IMR-90 (cell line): ENCODE data around the gene SAMSN1. TPM values are rescaled to one million over a fixed set of nuclear protein-coding genes. Genes with fewer than 3 reads are reported as not detected.
"Not testable (repeated sequence)": the region's sequence is repeated elsewhere in the genome, so short reads cannot be mapped to it uniquely, and the experiment has no call there.

Source experiments
- ATAC-seq: fragments of 200-7000 bp; cut with Tn5 transposase; 2 replicates; pipeline ENCODE4 v1.9.1; 2020; ENCODE audit warnings: low read depth, mild to moderate bottlenecking, moderate library complexity
- BruUV-seq: library from RNA; stranded (reverse); fragments of 400-500 nt; replicated peaks from 2 replicates; lab custom pipeline; 2021; lab: Mats Ljungman, UMichigan
- CTCF ChIA-PET: fragments of 300-600 bp; formaldehyde crosslinking; extraction: SDS; loops from one replicate; lab custom pipeline; 2021; ENCODE audit warnings: antibody characterized with exemption; lab: Yijun Ruan, JAX
- POLR2A ChIA-PET: fragments of 300-600 bp; sonication (Branson Sonifier 250); formaldehyde crosslinking; loops from one replicate; lab custom pipeline; 2022; ENCODE audit warnings: antibody characterized with exemption; ENCODE audit not compliant: unreplicated experiment; lab: Charles Lee
- DNase-seq: peaks from one replicate; pipeline ENCODE4 v3.0.0; 2013
- H2AFZ ChIP-seq: replicated peaks from 2 replicates; pipeline ENCODE3; 2013; ENCODE audit warnings: low read length, mild to moderate bottlenecking; ENCODE audit not compliant: poor library complexity
- H2AK5ac ChIP-seq: 2 replicates; pipeline ENCODE4 v1.6.1; 2013; ENCODE audit warnings: low read depth, low read length, inconsistent platforms
- H2AK9ac ChIP-seq: replicated peaks from 2 replicates; pipeline ENCODE3; 2013; ENCODE audit warnings: mild to moderate bottlenecking, low read depth, low read length, moderate library complexity; ENCODE audit not compliant: poor library complexity
- H2BK120ac ChIP-seq: 2 replicates; pipeline ENCODE4 v1.6.1; 2013; ENCODE audit warnings: low read depth, low read length, inconsistent platforms
- H2BK15ac ChIP-seq: 3 replicates; pipeline ENCODE4 v1.6.1; 2013; ENCODE audit warnings: low read depth, low read length, inconsistent platforms
- H2BK20ac ChIP-seq: 2 replicates; pipeline ENCODE4 v1.6.1; 2013; ENCODE audit warnings: low read depth, mild to moderate bottlenecking, inconsistent platforms, low read length, moderate library complexity
- H2BK5ac ChIP-seq: 2 replicates; pipeline ENCODE4 v1.6.1; 2013; ENCODE audit warnings: mild to moderate bottlenecking, low read depth, low read length, inconsistent platforms; ENCODE audit not compliant: poor library complexity, severe bottlenecking
- H3K14ac ChIP-seq: replicated peaks from 2 replicates; pipeline ENCODE4 v1.6.1; 2013; ENCODE audit warnings: low read depth, low read length, inconsistent platforms
- H3K18ac ChIP-seq: 2 replicates; pipeline ENCODE4 v1.6.1; 2013; ENCODE audit warnings: low read depth, low read length, control low read depth
- H3K23ac ChIP-seq: 2 replicates; pipeline ENCODE4 v1.6.1; 2013; ENCODE audit warnings: low read depth, low read length, inconsistent platforms
- H3K27ac ChIP-seq: 2 replicates; pipeline ENCODE4 v1.5.1; 2013; ENCODE audit warnings: mild to moderate bottlenecking, control low read depth, low read length; ENCODE audit not compliant: insufficient read depth
- H3K27me3 ChIP-seq: 2 replicates; pipeline ENCODE4 v1.6.1; 2013; ENCODE audit warnings: low read length; ENCODE audit not compliant: control insufficient read depth, insufficient read depth
- H3K36me3 ChIP-seq: 2 replicates; pipeline ENCODE4 v1.6.1; 2013; ENCODE audit warnings: low read length, mixed read lengths; ENCODE audit not compliant: control insufficient read depth, insufficient read depth
- H3K4ac ChIP-seq: 2 replicates; pipeline ENCODE4 v1.6.1; 2013; ENCODE audit warnings: low read depth, low read length, inconsistent platforms
- H3K4me1 ChIP-seq: 2 replicates; pipeline ENCODE4 v1.6.1; 2013; ENCODE audit warnings: low read length, mixed read lengths; ENCODE audit not compliant: control insufficient read depth, insufficient read depth
- H3K4me2 ChIP-seq: 2 replicates; pipeline ENCODE4 v1.6.1; 2013; ENCODE audit warnings: low read depth, mild to moderate bottlenecking, control low read depth, low read length, moderate library complexity
- H3K4me3 ChIP-seq: 2 replicates; pipeline ENCODE4 v1.5.1; 2013; ENCODE audit warnings: low read depth, mild to moderate bottlenecking, control low read depth, low read length, moderate library complexity; ENCODE audit not compliant: insufficient read depth
- H3K56ac ChIP-seq: 2 replicates; pipeline ENCODE4 v1.6.1; 2013; ENCODE audit warnings: low read length, inconsistent platforms; ENCODE audit not compliant: insufficient read depth; ENCODE audit errors: extremely low read depth
- H3K79me1 ChIP-seq, 2 experiments: 2 replicates each; pipeline ENCODE4 v1.6.1; 2013; ENCODE audit warnings: low read length in 2 of 2, inconsistent platforms in 1 of 2, low read depth in 1 of 2
- H3K9ac ChIP-seq: 2 replicates; pipeline ENCODE4 v1.6.1; 2013; ENCODE audit warnings: low read depth, low read length, control low read depth
- H3K9me1 ChIP-seq: 2 replicates; pipeline ENCODE4 v1.6.1; 2013; ENCODE audit warnings: low read length, inconsistent platforms; ENCODE audit not compliant: insufficient read depth
- H3K9me3 ChIP-seq: 2 replicates; pipeline ENCODE4 v1.6.1; 2013; ENCODE audit warnings: low read length; ENCODE audit not compliant: control insufficient read depth, insufficient read depth
- H4K20me1 ChIP-seq: 2 replicates; pipeline ENCODE4 v1.6.1; 2013; ENCODE audit warnings: low read length, inconsistent platforms; ENCODE audit not compliant: insufficient read depth
- H4K5ac ChIP-seq: 2 replicates; pipeline ENCODE4 v1.6.1; 2013; ENCODE audit warnings: mild to moderate bottlenecking, low read depth, low read length, control low read depth
- H4K8ac ChIP-seq, 2 experiments: 2 replicates each; pipeline ENCODE4 v1.6.1; 2013; ENCODE audit warnings: low read depth in 2 of 2, low read length in 2 of 2, control low read depth in 1 of 2, inconsistent platforms in 1 of 2
- H4K91ac ChIP-seq: 2 replicates; pipeline ENCODE4 v1.6.1; 2013; ENCODE audit warnings: low read depth, low read length, inconsistent platforms; ENCODE audit not compliant: insufficient read depth
- CHD1 ChIP-seq: IDR thresholded peaks from 2 replicates; pipeline ENCODE4 v1.6.1; 2012; ENCODE audit warnings: low read depth, low read length, improper control_type of control experiment
- MAZ ChIP-seq: IDR thresholded peaks from 2 replicates; pipeline ENCODE4 v1.6.1; 2012; ENCODE audit warnings: low read depth, mild to moderate bottlenecking, low read length, improper control_type of control experiment, moderate library complexity, borderline replicate concordance
- WGBS, 2 experiments: methylation state at CpG; one replicate each; pipeline versions ENCODE4 v1.1.5 to v1.1.7; 2013; ENCODE audit warnings: missing lambda C conversion rate in 2 of 2; ENCODE audit not compliant: insufficient read length in 1 of 2; ENCODE audit errors: extremely low coverage in 2 of 2; 5-methylcytosine and 5-hydroxymethylcytosine counted together
- dilution Hi-C: fragments of 300-500 bp; cut with HindIII; formaldehyde crosslinking; loops from one replicate; pipeline ENCODE4 v1.14.3; 2018; ENCODE audit warnings: low sequenced_read_pairs; ENCODE audit not compliant: unreplicated experiment
- in situ Hi-C: fragments of 300-500 bp; cut with MboI; formaldehyde crosslinking; loops from 3 replicates; pipeline ENCODE4 v1.14.3; 2019; ENCODE audit warnings: low sequenced_read_pairs, inconsistent platforms, mixed read lengths
- intact Hi-C: fragments of 100-400 bp; cut with micrococcal nuclease; formaldehyde crosslinking; loops from 2 replicates; pipeline ENCODE4 v1.10.0; 2022
- polyA plus RNA-seq, 3 experiments: library from polyadenylated mRNA; depleted of rRNA; stranded (reverse); fragments of >200 nt; gene quantifications; 2 replicates each; pipeline ENCODE4 v1.2.3, GENCODE V29; 2012; ENCODE audit warnings: low replicate concordance in 1 of 3
- total RNA-seq: library from RNA; depleted of rRNA; stranded (reverse); fragments of >200 nt; gene quantifications from 2 replicates; pipeline ENCODE4 v1.2.3, GENCODE V29; 2012
- TF ChIP-seq, protein P1 (sequence below): fragments of 150-350 bp; IDR thresholded peaks from 2 replicates; pipeline ENCODE4 v1.6.1; 2017; ENCODE audit warnings: mild to moderate bottlenecking, antibody characterized with exemption, low read length, low read depth
- TF ChIP-seq, protein P2 (sequence below): fragments of 150-350 bp; IDR thresholded peaks from 2 replicates; pipeline ENCODE4 v1.6.1; 2016; ENCODE audit warnings: low read depth, mild to moderate bottlenecking, low read length, moderate library complexity, borderline replicate concordance

Gene SAMSN1
- total and polyA plus RNA-seq, 2 of the 4 experiments (the other 2 are of a cell fraction): not detected

DNA sequence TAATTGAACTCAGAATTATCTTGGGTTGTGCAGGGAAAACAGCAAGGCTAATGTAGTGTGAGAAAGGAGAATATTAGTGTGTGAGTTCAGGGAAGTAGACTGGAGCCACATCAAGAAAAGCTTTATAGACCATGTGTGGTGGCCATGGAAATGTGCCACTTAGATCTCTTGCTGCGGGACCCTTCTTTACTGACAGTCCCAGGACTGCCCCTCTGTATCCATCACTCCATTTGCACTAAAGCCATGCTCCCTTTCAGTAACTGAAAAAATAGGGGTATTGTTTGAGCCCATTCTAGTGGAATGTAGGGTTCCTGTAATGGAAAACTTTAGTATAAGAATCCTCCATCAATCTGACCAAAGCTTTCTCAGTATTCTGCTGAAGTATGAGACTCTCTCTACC lies 32.3 kb downstream of the SAMSN1 start:
- Histone ChIP-seq H2BK120ac (no peak overlapping the region), H3K4me3 (no peak overlapping the region), H3K14ac (no peak overlapping the region), H3K4ac (no peak overlapping the region), H4K8ac (no peak overlapping the region), H3K27ac (no peak overlapping the region), H3K9me1 (no peaks in the 10 kb centered on the region), H3K9ac (no peak overlapping the region), H4K20me1 (no peaks in the 10 kb centered on the region), H2BK5ac (no peak overlapping the region), H3K36me3 (no peaks in the 10 kb centered on the region), H2AFZ (no peak overlapping the region), H2AK9ac (no peak overlapping the region), H4K5ac (no peak overlapping the region), H3K79me1 (no peaks in the 10 kb centered on the region), H3K23ac (no peak overlapping the region), H3K4me1 (no peaks in the 10 kb centered on the region), H2BK15ac (no peak overlapping the region), H4K91ac (no peak overlapping the region), H2AK5ac (no peak overlapping the region), H3K56ac (no peak overlapping the region), H2BK20ac (no peak overlapping the region), H3K18ac (no peak overlapping the region), H3K9me3 (no peaks in the 10 kb centered on the region), H3K4me2 (no peak overlapping the region), H3K27me3 (no peaks in the 10 kb centered on the region)
- ChIA-PET CTCF (no interaction called here), POLR2A (no interaction called here)
- DNase-seq: no peak
- no CpG with 5 or more reads among the region's 1 CpG for WGBS, 2 experiments
- BruUV-seq: no TSS peak
- no peak for ATAC-seq
- intact Hi-C loops (no loop called here), dilution Hi-C loops (no loop called here), in situ Hi-C loops (no loop called here)
- TF ChIP-seq, protein P1, sequence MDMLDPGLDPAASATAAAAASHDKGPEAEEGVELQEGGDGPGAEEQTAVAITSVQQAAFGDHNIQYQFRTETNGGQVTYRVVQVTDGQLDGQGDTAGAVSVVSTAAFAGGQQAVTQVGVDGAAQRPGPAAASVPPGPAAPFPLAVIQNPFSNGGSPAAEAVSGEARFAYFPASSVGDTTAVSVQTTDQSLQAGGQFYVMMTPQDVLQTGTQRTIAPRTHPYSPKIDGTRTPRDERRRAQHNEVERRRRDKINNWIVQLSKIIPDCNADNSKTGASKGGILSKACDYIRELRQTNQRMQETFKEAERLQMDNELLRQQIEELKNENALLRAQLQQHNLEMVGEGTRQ: no peak
- TF ChIP-seq, protein P2, sequence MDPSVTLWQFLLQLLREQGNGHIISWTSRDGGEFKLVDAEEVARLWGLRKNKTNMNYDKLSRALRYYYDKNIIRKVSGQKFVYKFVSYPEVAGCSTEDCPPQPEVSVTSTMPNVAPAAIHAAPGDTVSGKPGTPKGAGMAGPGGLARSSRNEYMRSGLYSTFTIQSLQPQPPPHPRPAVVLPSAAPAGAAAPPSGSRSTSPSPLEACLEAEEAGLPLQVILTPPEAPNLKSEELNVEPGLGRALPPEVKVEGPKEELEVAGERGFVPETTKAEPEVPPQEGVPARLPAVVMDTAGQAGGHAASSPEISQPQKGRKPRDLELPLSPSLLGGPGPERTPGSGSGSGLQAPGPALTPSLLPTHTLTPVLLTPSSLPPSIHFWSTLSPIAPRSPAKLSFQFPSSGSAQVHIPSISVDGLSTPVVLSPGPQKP: no peak
- TF ChIP-seq CHD1 (no peak), MAZ (no peak)

DNA sequence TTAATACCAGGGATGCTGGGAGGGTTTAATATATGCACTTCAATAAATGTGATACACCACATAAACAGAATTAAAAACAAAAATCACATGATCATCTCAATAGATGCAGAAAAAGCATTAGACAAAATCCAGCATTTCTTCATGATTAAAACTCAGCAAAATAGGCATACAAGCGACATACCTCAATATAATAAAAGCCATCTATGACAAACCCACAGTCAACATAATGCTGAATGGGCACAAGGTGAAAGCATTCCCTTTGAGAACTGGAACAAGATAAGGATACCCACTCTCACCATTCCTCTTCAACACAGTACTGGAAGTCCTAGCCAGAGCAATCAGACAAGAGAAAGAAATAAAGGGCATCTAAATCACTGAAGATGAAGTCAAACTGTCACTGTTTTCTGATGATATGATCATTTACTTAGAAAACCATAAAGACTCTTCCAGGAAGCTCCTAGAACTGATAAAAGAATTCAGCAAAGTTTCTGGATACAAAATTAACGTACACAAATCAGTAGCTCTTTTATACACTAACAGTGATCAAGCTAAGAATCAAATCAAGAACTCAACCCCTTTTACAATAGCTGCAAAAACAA lies 39.2 kb downstream of the SAMSN1 start:
- H3K9ac ChIP-seq, H3K4me3 ChIP-seq, CTCF ChIA-PET, DNase-seq, ATAC-seq, H2BK15ac ChIP-seq, H4K20me1 ChIP-seq, H3K23ac ChIP-seq, H3K18ac ChIP-seq, H3K4me1 ChIP-seq, intact Hi-C loops, H3K4ac ChIP-seq, H4K5ac ChIP-seq, H3K9me3 ChIP-seq, H3K14ac ChIP-seq, H3K79me1 ChIP-seq, dilution Hi-C loops, POLR2A ChIA-PET, in situ Hi-C loops, H3K56ac ChIP-seq, H2AK5ac ChIP-seq, BruUV-seq, H2AFZ ChIP-seq, H3K4me2 ChIP-seq, H3K27ac ChIP-seq, H2BK5ac ChIP-seq, H3K9me1 ChIP-seq, H4K91ac ChIP-seq, H3K27me3 ChIP-seq, H2BK120ac ChIP-seq, H2AK9ac ChIP-seq, H3K36me3 ChIP-seq, H4K8ac ChIP-seq, H2BK20ac ChIP-seq: not testable (repeated sequence)
- no CpG with 5 or more reads among the region's 2 CpGs for WGBS, 2 experiments
